T-cell (primary cell): ENCODE results near the gene RNF113A. TPM values are rescaled to one million over a fixed set of nuclear protein-coding genes. Genes with fewer than 3 reads are reported as not detected.

Experiments
- ATAC-seq, 4 experiments: fragments of 200-7000 bp in 3 of 4; fragments of 150-1000 bp in 1 of 4; cut with Tn5 transposase; replicated peaks in 1 of 4; 1 replicate in 3 of 4; 2 replicates in 1 of 4; pipeline ENCODE4 v1.10.0; 2021; ENCODE audit warnings: moderate library complexity in 3 of 4, mild to moderate bottlenecking in 2 of 4, moderate number of reproducible peaks in 1 of 4
- CTCF ChIA-PET, 2 donors: fragments of 300-600 bp; sonication (Branson Sonifier 250); formaldehyde crosslinking; loops; one replicate each; lab custom pipeline; 2022; ENCODE audit warnings: antibody characterized with exemption in 2 of 2; lab: Charles Lee
- POLR2A ChIA-PET, 2 donors: fragments of 300-600 bp; sonication (Branson Sonifier 250); formaldehyde crosslinking; loops; one replicate each; lab custom pipeline; 2022; ENCODE audit warnings: antibody characterized with exemption in 2 of 2; lab: Charles Lee
- DNase-seq, 35 experiments: peaks; one replicate each; pipeline versions ENCODE4 v3.0.0 to v3.0.0-alpha.2; 2013 to 2023
- H3K27ac ChIP-seq: one replicate; pipeline ENCODE4 v1.5.1; 2013; ENCODE audit warnings: low read length
- H3K27me3 ChIP-seq, 2 experiments: replicated peaks in 1 of 2; 1 replicate in 1 of 2; 2 replicates in 1 of 2; pipeline versions ENCODE4 v1.6.1 to v1.7.0; 2013; ENCODE audit warnings: low read length in 1 of 2, mixed read lengths in 1 of 2; ENCODE audit not compliant: control insufficient read depth in 2 of 2, insufficient read depth in 2 of 2; ENCODE audit errors: extremely low read depth in 1 of 2
- H3K36me3 ChIP-seq, 2 donors: 1 replicate in 1 of 2; 2 replicates in 1 of 2; pipeline versions ENCODE4 v1.6.1 to v1.7.0; 2013; ENCODE audit warnings: low read length in 1 of 2; ENCODE audit not compliant: control insufficient read depth in 2 of 2, insufficient read depth in 1 of 2; ENCODE audit errors: extremely low read depth in 1 of 2
- H3K4me1 ChIP-seq, 2 experiments: 1 replicate in 1 of 2; 2 replicates in 1 of 2; pipeline versions ENCODE4 v1.6.1 to v1.7.0; 2013; ENCODE audit warnings: low read length in 2 of 2, mixed read lengths in 1 of 2; ENCODE audit not compliant: insufficient read depth in 2 of 2, control insufficient read depth in 1 of 2; ENCODE audit errors: extremely low read depth in 1 of 2
- H3K4me3 ChIP-seq, 2 donors: 1 replicate in 1 of 2; 2 replicates in 1 of 2; pipeline versions ENCODE4 v1.5.1 to v1.7.0; 2013; ENCODE audit warnings: mild to moderate bottlenecking in 2 of 2, low read length in 1 of 2, moderate library complexity in 1 of 2; ENCODE audit not compliant: control insufficient read depth in 1 of 2; ENCODE audit errors: extremely low read depth in 1 of 2
- H3K9me3 ChIP-seq: 2 replicates; pipeline ENCODE4 v1.7.0; 2013
- H3K27ac Mint-ChIP-seq, 2 donors: one replicate each; pipeline ENCODE4 v1.8.0; 2020 to 2021; ENCODE audit warnings: mild to moderate bottlenecking in 2 of 2, mixed read lengths in 2 of 2
- H3K27me3 Mint-ChIP-seq, 2 donors: one replicate each; pipeline ENCODE4 v1.8.0; 2021 to 2022; ENCODE audit warnings: mixed read lengths in 2 of 2
- H3K36me3 Mint-ChIP-seq: one replicate; pipeline ENCODE4 v1.8.0; 2021; ENCODE audit warnings: mixed read lengths
- H3K4me1 Mint-ChIP-seq, 3 donors: one replicate each; pipeline ENCODE4 v1.8.0; 2020 to 2022; ENCODE audit warnings: mixed read lengths in 3 of 3, mild to moderate bottlenecking in 1 of 3
- H3K4me3 Mint-ChIP-seq, 3 donors: one replicate each; pipeline ENCODE4 v1.8.0; 2020 to 2022; ENCODE audit warnings: mild to moderate bottlenecking in 3 of 3, mixed read lengths in 3 of 3, moderate library complexity in 3 of 3
- H3K9me3 Mint-ChIP-seq, 3 donors: one replicate each; pipeline ENCODE4 v1.8.0; 2020 to 2022; ENCODE audit warnings: mixed read lengths in 3 of 3
- WGBS: methylation state at CpG from one replicate; pipeline ENCODE4 v1.1.5; 2013; ENCODE audit warnings: missing lambda C conversion rate; ENCODE audit not compliant: insufficient coverage; 5-methylcytosine and 5-hydroxymethylcytosine counted together
- total RNA-seq, 35 experiments: library from RNA in 6 of 35; stranded (reverse) in 6 of 35; fragments of 120-200 nt in 1 of 35; gene quantifications; one replicate each; pipeline versions ENCODE4 v1.2.1 to v1.2.4 and lab custom pipeline; 2013 to 2026

RNF113A gene
- total RNA-seq, 5 donors from 2014 or later (not counting 1 experiment from before 2014, with no cell fraction given): 23.4 to 40.5 (median 36.5) TPM

DNA sequence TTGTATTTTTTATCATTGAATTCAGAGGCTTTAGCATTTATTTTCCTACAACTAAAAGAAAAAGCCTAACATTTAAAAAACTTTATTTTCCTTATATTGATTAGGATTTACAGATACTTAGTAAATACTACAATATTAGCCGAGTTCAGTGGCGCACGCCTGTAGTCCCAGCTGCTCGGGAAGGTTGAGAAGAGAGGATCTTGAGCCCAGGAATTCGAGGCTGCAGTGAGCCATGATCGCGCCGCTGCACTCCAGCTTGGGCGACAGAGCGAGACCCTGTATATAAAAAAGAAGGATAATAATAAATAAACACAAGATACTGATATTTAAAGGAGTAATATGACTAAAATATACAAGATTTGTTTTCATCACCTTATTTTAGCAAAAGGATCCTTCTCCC, 18.1 kb downstream of the RNF113A start:
- Mint-ChIP-seq H3K27ac (peak overlapping the region; percentile 97 to 98), H3K4me1 (peaks cover 14 to 22% (median 16%) of the 10 kb centered on the region in 3 donors), H3K36me3 (peaks cover 4% of the 10 kb centered on the region), H3K27me3 (peaks cover 0 to 24% of the 10 kb centered on the region in 2 donors), H3K9me3 (no peaks in the 10 kb centered on the region), H3K4me3 (peak overlapping the region in 2 of 3 donors; percentile 99)
- no peak for DNase-seq
- peak overlapping the region; percentile 94 for H3K27ac ChIP-seq
- no peak for ATAC-seq
- no peaks in the 10 kb centered on the region for H3K9me3 ChIP-seq
- H3K4me1 ChIP-seq: peaks cover 3 to 12% of the 10 kb centered on the region in 2 experiments
- H3K36me3 ChIP-seq: no peaks in the 10 kb centered on the region
- H3K4me3 ChIP-seq: peak overlapping the region in 1 of 2 donors; percentile 93
- WGBS: no CpG with 5 or more reads among the region's 10 CpGs
- no peaks in the 10 kb centered on the region for H3K27me3 ChIP-seq
- CTCF ChIA-PET: interaction anchor here in 1 of 2 donors (0.8 to 1.5 kb wide), 4 partner anchors 11 to 62 kb away, joined by 3 to 10 read pairs (median 6); partner anchors contain the start of genes NDUFA1, RNF113A and RPL39
- POLR2A ChIA-PET: interaction anchor here (1.0 to 1.8 kb wide), 6 partner anchors 8 to 90 kb away, joined by 3 to 24 read pairs (median 5); partner anchors contain the start of genes RPL39 (in 2 of the 2), NDUFA1 (in 1 of the 2), NKAP (in 1 of the 2) and RNF113A (in 1 of the 2)

GRCh38 chrX:119852382-119853353, 18.9 kb downstream of the RNF113A start, which contains the start of gene UPF3B:
TSS of gene UPF3B (minus strand) at chrX:119852963. CDS start at chrX:119852928, 35 bp downstream.
- Mint-ChIP-seq H3K27me3 (peaks cover 0 to 24% of the 10 kb centered on the region in 2 donors), H3K27ac (peak within 1 kb of the TSS; percentile 97 to 98), H3K9me3 (no peaks in the 10 kb centered on the region), H3K36me3 (peaks cover 6% of the 10 kb centered on the region), H3K4me1 (peaks cover 14 to 22% (median 16%) of the 10 kb centered on the region in 3 donors), H3K4me3 (peak within 1 kb of the TSS; percentile 99)
- POLR2A ChIA-PET: interaction anchor here (1.0 to 1.8 kb wide), 6 partner anchors 9 to 90 kb away, joined by 3 to 24 read pairs (median 5); partner anchors contain the start of genes RPL39 (in 2 of the 2), NDUFA1 (in 1 of the 2), NKAP (in 1 of the 2) and RNF113A (in 1 of the 2)
- H3K9me3 ChIP-seq: no peaks in the 10 kb centered on the region
- no peaks in the 10 kb centered on the region for H3K27me3 ChIP-seq
- ATAC-seq (peak; percentile 94 to 99 (median 98)), DNase-seq (peak; percentile 82 to 96 (median 93))
- WGBS: 0% methylated on average over 10 of the region's 54 CpGs
- H3K27ac ChIP-seq: peak within 1 kb of the TSS; percentile 94
- H3K36me3 ChIP-seq: no peaks in the 10 kb centered on the region
- H3K4me1 ChIP-seq: peaks cover 3 to 12% of the 10 kb centered on the region in 2 experiments
- H3K4me3 ChIP-seq: peak within 1 kb of the TSS; percentile 75 to 93
- CTCF ChIA-PET: interaction anchor here (0.5 to 1.5 kb wide), 6 partner anchors 11 to 441 kb away, joined by 3 to 10 read pairs (median 4); partner anchors contain the start of genes NDUFA1 (in 1 of the 2), RNF113A (in 1 of the 2) and RPL39 (in 1 of the 2)

- no peaks in the 10 kb centered on the region for H3K9me3 Mint-ChIP-seq
- Histone ChIP-seq H3K27me3 (no peaks in the 10 kb centered on the region), H3K4me1 (no peaks in the 10 kb centered on the region), H3K9me3 (no peaks in the 10 kb centered on the region), H3K4me3 (no peak overlapping the region), H3K36me3 (peaks cover 0 to 44% of the 10 kb centered on the region in 2 donors), H3K27ac (no peak overlapping the region)
- ChIA-PET CTCF (interaction anchor here in 1 of 2 donors (1.1 kb wide), 1 partner anchor 13 kb away, joined by 3 read pairs; no protein-coding TSS in a partner anchor), POLR2A (interaction anchor here (0.6 kb wide), 2 partner anchors 43 to 116 kb away, joined by 3 to 4 read pairs; no protein-coding TSS in a partner anchor)
- no peak overlapping the region for H3K4me3 Mint-ChIP-seq
- H3K36me3 Mint-ChIP-seq: peaks cover 38% of the 10 kb centered on the region
- no peaks in the 10 kb centered on the region for H3K4me1 Mint-ChIP-seq
- ATAC-seq (no peak), DNase-seq (no peak)
- WGBS: no CpG with 5 or more reads among the region's 3 CpGs
- peaks cover 0 to 8% of the 10 kb centered on the region in 2 donors for H3K27me3 Mint-ChIP-seq
- H3K27ac Mint-ChIP-seq: no peak overlapping the region
Measured at GRCh38 chrX:119833905-119834304, 37.6 kb downstream of the RNF113A start.

- POLR2A ChIA-PET: no interaction called here
- peaks cover 24% of the 10 kb centered on the region for H3K36me3 Mint-ChIP-seq
- no peak overlapping the region for H3K27ac Mint-ChIP-seq
Measured at GRCh38 chrX:119828446-119828845, 43.1 kb downstream of the RNF113A start.

GRCh38 chrX:119826399-119826959, 45.1 kb downstream of the RNF113A start:
- peaks cover 0 to 1% of the 10 kb centered on the region in 2 donors for H3K36me3 ChIP-seq
- DNase-seq: no peak
- H3K4me3 ChIP-seq: no peak overlapping the region
- Mint-ChIP-seq H3K36me3 (peaks cover 19% of the 10 kb centered on the region), H3K4me1 (peaks cover 12 to 17% (median 16%) of the 10 kb centered on the region in 3 donors), H3K4me3 (no peak overlapping the region), H3K27me3 (peaks cover 0 to 3% of the 10 kb centered on the region in 2 donors), H3K9me3 (no peaks in the 10 kb centered on the region), H3K27ac (peak overlapping the region in 1 of 2 donors; percentile 28)
- ATAC-seq: no peak
- CTCF ChIA-PET: no interaction called here
- H3K9me3 ChIP-seq: no peaks in the 10 kb centered on the region
- no peaks in the 10 kb centered on the region for H3K27me3 ChIP-seq
- no CpG with 5 or more reads among the region's 7 CpGs for WGBS
- POLR2A ChIA-PET: no interaction called here
- H3K4me1 ChIP-seq: peaks cover 0 to 1% of the 10 kb centered on the region in 2 experiments
- no peak overlapping the region for H3K27ac ChIP-seq

More at GRCh38 chrX:119828446-119828845, 43.1 kb downstream of the RNF113A start:
- Histone ChIP-seq H3K36me3 (peaks cover 0 to 12% of the 10 kb centered on the region in 2 donors), H3K27me3 (no peaks in the 10 kb centered on the region), H3K4me1 (no peaks in the 10 kb centered on the region), H3K9me3 (no peaks in the 10 kb centered on the region), H3K27ac (no peak overlapping the region), H3K4me3 (no peak overlapping the region)
- Mint-ChIP-seq H3K4me1 (peaks cover 0 to 8% (median 5%) of the 10 kb centered on the region in 3 donors), H3K27me3 (peaks cover 0 to 3% of the 10 kb centered on the region in 2 donors), H3K9me3 (no peaks in the 10 kb centered on the region), H3K4me3 (no peak overlapping the region)
- CTCF ChIA-PET: interaction anchor here in 1 of 2 donors (0.6 to 0.7 kb wide), 2 partner anchors 15 to 1256 kb away, joined by 6 read pairs; no protein-coding TSS in a partner anchor
- no CpG with 5 or more reads among the region's 5 CpGs for WGBS
- ATAC-seq: no peak
- no peak for DNase-seq
